Inferior parietal cortex (tissue), 1 donor: ENCODE data around the gene ALDH9A1.
"Not testable (repeated sequence)": the region's sequence is repeated elsewhere in the genome, so short reads cannot be mapped to it uniquely, and the experiment has no call there.

Source experiments
- DNase-seq: peaks from one replicate; pipeline ENCODE4 v3.0.0-alpha.2; 2016; ENCODE audit errors: extremely low spot score

Gene ALDH9A1

DNA sequence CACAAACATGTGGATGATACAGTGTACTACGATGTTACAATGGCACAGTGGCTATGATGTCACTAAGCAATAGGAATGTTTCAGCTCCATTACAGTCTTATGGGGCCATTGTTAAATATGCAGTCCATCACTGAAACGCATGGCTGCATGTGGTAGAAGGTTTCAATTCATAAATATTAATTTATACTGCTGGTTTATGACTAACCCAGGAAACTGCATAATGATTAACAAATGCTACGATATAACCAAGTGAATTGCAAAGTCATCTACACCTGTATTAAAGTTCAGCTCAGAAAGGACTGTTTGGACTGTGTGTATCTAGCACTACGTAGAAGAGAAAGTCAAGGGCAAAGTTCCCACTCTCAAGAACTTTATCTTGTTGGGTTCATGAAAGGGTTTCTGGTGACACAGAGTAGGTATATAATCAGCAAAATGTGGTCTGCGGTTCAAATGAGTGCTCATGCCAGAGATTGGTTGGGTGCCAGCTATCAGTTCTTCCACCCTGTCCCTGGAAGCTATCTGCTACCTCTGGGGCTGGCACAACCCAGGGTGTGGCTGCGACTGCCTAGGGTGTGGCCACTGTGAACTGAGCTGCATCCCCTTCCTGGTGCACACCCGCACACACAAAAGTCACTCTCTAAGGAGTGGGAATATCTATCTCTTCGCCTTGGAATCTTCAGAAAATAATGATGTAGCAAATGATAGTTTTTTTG, 52.6 kb downstream of the ALDH9A1 start:
- no peak for DNase-seq

DNA sequence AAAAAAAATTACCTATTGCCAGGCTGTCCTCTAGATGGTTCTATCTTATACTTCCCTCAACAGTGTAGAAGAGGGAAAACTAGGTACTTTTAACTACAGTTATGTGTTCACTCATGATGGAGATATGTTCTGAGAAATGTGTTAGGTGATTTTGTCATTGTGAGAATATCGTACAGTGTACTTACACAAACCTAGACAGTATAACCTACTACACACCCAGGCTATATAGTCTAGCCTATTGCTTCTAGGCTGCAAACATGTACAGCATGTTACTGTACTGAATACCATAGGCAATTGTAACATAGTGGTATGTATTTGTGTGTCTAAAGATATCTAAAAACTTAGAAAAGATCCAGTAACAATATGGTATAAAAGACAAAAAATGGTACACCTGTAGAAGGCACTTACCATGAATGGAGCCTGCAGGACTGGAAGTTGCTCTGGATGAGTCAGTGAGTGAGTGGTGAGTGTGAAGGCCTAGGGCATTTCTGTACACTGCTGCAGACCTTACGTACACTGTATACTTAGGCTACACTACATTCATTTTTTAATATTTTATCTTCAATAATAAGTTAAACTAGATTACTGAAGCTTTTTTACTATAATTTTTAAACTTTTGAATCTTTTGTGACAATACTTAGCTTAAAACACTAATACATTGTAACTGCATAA, 54.2 kb downstream of the ALDH9A1 start:
- no peak for DNase-seq

DNA sequence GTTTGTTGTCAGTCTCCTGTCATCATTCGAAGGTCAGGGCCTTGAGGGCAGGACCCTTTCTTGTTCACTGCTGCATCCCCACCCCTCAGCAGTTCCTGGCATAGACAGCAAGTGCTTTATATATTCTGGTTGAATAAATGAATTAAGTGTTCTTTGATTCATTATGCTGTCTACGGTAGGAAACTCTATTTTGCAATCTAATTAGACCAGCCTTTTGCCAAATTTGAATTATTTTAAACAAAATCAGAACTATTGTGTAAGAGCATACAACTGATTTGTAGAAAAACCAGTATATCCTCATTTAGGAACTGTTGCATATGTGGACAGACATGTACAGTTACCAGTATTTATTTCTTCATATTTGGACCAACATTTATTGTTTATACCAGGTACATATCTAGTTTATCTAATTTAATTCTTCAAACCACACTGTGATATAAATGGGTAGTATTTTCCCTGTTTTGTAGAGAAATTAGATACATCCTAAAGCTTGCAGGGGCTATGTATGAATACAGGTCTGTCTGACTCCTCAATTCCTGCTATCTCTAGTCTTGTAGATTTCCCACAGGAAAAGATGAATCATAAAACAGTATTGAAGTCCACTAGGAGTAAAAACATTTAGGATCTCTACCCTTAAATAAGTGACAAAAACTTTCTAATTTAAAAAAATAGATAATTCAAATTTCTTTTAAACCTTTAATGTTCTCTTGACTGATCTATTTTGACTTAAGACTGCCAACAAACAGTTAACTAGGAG, 57.0 kb downstream of the ALDH9A1 start:
- no peak for DNase-seq

DNA sequence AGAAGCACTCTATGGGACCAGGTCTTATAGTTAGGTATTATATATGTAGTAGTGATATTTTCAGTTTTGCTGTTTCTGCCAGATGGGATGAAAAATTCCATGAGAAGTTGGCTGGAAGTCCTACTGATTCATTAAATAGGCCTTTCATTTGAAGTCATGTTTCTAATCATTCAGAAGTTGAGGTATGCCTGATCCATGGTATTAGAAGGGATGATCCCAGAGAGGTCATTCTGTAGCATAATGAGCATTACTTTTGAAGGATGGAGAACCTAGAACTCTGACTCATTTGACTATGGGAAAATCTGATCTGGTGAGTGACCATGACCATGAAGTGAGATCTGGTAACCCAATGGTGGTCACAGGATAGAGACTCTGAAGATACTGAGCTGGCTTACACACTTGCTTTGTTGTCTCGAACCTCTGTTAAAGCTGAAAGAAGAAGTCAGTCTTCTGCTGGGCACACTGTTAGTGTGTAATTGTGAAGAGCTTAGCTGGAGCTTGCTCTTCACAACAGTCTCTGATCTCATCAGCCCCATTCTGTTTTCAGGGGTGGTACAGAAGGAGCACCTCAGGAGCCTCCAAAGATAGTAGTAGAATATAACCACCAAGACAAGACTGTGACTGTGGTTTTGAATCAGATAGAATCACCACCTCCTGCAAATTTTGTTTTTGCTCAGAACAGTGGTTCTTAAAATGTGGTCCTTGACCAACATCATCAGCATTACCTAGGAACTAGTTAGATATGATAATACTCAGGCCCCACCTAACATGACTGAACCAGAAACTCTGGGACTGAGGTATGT, 58.3 kb downstream of the ALDH9A1 start:
- DNase-seq: no peak

DNA sequence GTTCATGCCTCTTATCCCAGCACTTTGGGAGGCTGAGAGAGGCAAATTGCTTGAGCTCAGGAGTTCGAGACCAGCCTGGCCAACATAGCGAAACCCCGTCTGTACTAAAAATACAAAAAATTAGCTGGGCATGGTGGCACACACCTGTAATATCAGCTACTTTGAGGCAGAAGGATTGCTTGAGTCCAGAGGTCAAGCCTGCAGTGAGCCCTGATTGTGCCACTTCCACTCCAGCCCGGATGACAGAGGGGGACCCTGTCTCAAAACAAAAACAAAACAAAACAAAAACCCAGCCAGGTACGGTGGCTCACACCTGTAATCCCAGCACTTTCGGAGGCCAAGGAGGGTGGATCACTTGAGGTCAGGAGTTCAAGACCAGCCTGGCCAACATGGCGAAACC, 60.2 kb downstream of the ALDH9A1 start:
- DNase-seq: not testable (repeated sequence)

DNA sequence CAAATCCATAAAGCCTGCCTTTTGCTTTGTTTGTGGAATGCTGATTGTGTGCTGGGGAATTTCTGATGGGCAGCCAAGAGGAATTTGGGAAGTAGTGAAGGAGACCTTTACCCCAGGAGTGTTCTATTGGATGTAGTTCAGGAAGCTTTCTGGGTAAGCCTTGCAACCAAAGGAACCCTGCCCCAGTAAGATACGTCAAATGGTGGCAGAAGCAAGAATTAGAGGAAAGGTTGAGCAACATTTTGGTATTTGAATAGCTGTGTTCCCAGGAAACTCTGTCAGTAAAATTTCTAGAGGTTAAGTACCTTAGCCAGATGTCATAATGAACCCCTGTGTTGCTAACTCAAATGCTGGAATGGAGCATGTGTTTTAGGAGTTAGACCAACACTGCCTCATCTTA, 60.9 kb downstream of the ALDH9A1 start:
- no peak for DNase-seq

DNA sequence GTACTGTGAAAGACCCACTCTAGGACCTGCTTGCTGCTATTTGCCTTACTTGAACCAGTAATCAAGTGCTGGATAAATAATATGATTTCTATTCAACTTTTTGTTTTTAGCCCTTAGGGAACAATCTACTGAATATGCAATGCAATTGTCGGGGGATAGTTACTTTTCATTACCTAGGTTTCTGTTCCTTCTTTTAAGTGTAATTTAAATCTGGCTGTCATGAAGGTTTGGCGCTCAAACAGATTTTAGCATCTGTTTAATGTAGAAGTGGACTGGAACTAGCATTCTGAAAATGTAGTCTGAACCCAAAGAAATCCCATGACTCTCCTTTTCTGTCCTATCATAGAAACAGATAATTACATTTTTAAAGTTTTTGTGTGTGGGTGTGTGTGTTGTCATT, 62.5 kb downstream of the ALDH9A1 start:
- no peak for DNase-seq

DNA sequence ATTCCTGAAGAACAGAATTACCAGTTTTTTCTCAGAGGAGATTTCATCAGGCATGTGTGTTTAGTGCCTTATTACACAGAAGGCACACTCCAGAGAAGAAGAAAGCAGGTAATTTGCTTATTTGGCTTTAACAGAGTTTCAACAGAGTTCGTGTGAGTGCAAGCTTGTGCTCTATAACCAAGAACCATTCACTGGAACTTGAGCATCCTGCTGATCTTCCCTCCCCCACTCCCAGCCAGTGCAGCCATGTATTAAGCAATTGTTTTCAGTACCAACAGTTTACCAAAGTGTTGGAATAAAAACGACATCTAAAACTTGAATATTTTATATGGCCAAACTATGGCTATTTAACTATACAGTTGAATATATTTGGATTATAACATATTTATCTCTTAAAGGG, 63.0 kb downstream of the ALDH9A1 start:
- DNase-seq: no peak

DNA sequence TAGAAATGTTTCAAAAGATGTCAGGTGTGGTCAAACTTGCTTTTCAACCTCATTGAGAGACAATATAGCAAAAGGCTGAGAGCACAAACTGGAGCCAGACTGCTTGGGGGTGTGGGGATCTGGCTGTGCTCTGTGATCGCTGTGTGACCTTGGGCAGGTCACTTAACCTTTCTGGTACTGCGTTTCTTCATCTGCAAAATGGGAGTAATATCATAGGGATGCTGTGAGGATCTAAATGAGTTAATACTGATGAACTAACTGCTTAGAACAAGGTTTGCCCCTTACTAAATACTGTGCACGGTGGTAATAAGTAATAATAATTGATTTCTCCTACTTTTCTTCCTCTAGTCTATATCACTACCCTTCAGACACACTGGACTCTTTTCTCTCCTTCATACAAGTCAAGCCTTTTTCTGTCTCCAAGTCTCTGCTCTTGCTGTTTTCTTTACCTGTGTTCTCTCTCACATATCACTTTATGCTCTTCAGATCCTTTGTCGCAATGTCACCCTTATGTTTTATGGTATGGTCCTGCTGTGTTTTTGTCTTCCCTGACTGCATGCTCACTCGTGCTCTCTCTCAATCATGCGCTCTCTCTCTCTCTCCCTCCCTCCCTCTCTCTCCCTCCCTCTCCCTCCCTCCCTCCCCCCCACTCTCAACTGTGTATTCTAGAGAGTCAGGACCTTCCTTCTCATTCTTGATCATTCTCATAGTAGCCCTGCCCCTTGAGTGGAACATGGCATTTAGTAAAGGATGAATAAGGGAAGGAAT, 64.0 kb downstream of the ALDH9A1 start:
- peak; percentile 4 for DNase-seq

DNA sequence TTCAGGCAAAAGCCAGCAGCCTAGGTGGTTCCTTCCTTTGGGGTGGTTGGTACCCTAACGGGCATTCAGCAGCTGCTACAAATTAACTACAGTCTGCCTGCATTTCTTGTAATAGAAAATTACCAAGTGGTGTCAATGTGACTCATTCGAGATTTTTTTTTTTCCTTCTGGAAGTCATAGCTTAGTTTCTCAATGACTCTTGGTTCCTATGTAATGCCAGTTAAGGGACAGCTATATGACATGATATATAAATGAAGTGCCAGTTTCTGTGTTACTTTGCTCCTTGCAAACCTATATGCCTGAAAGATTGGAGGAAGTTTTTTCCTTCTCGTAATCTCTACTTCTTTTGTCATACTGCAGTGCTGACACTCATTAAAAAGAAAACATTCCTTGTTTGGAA, 64.7 kb downstream of the ALDH9A1 start:
- DNase-seq: no peak

DNA sequence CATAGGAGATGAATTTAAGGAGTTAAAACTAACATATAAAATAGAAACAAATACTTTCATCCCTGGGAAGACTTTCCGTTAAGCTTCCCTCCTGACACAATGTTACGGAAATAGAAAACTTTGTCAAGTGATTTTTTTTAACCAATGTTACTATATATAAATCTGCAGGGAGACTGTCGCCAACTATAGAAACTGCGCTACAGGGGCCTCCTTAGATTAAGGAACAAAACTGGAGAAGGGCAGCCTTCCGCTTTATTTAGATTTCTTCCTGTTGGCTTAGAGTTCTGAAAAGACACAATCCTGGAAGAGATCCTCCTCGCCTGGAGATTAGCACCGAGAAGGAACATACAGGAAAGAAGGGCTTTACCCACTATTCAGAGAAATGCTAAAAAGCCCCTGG, 65.9 kb downstream of the ALDH9A1 start:
- DNase-seq: peak; percentile 27

DNA sequence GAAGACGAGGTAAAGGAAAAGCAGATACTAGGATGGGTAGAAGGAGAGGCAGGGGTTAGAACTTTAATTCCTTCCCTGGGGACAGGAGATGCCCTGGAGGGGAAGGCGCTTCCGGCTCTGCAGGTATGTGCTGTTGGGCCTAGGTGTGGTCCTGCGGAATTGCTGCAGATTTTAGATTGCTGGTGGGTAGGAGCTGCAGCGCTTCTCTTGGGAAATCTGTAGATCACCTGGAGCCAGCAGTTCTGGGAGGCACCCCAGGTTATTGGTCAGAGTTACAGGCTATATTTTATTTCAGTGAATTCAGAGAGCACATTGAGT, 66.3 kb downstream of the ALDH9A1 start:
- no peak for DNase-seq

DNA sequence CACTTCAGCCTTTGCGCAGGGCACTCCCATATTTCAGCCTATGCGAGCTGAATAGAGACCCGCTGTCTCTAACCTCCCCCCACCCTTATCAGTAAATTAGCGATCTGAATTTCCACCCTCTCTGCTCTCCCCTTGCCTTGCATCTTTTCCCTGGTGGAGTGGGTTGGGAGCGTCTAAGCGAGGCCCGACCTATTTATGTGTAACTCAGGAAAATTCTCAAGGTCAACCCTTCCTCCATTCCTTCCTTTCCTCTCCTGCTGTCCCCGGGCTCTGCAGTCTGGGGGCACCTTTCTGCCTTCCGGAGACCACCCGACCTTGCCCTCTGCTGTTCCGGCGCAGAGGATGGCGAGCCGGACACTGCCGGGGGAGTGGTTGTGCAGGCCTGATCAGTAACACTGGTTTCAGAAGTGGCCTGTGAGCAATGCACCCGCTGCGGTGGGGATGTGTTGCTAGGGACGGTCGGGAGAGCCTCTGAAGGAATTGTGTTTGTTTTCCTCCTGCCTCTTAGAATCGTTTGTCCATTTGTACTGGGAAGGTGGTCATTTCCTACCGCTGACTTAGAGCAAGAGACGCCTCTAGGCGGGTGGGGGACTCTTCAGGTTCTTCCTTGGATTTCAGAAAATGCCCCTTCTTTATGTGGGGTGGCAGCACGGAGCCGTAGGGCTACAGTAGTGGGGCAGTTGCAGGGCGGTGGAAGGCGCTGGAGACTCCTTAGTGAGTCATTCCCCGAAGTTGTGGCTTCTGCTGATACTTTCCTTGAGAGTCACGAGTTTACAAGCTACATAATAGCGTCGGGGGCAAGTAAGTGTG, 66.8 kb downstream of the ALDH9A1 start:
- peak; percentile 51 for DNase-seq

DNA sequence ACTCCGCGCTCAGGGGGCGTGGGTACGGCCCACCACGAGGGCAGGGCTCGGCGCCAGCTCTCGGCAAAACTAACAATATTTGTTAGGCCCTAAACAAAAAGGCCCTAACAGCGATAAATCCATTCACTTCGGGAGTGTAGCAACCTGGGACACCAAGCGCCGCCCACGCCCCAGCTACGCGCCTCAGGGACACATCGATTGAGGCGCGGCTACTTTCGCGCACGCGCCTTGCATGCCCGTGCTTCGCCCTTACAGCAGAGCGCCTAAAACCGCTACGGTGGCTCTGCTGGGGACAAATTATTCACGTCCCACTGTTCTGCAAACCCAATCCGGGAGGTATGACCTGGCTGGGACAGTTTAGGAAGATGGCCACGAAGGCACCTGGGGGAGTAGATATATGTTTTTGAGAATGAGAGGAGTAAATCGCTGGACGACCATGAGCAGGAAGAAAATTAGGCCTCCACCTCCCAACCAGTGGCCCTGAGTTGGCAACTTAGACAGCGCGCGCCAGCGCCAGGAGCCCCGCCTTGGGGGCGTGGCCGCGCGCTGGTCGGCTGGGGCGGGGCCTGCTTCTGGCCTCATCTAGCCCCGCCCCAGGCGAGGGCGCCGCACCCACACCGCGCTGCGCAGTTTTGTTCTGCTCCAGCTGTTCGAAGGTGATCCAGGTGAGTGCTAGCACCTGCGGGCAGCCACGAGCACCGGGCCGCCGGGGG, 67.6 kb downstream of the ALDH9A1 start, which contains the start of gene MGST3:
Gene MGST3 (plus strand): TSS at position 606 of the 713 bp plus-strand sequence. CDS start 18,614 bp downstream, outside the sequence.
- DNase-seq: peak; percentile 99

DNA sequence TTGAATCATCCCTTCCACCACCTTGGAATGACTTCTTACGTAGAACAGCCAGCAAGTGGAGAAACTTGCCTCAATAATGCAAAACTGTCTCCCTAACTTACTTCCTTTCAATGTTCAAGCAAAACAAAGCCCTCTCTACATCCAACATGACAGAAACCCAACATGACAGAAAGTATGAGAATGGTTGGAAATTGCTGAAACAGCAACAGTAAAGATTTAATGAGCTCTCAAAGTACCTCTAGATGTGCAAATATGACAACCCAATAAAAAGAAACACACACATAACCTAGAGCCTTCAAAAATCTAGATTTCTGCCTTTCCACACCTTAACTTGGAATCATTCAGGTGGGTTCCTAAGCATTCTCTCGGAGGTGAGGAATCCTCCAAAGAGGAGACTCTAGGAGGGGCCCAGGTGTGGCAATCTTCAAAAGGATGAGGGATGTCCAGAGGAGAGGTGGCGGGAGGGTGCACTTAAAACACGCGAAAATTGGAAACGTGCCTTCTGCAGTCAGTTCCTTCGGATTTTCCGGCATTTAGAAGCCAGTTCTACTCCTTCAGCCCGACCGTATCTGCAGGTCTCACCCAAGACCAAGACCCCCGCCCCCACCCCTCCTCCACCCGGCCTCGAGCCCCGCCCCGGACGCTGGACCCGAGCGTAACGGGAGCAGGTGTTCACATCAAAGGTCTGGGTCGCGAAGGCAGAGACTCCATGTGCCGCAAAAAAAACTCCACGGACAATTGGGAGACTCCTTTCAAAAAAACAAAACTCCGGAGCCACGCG, 68.3 kb downstream of the ALDH9A1 start:
- no peak for DNase-seq

DNA sequence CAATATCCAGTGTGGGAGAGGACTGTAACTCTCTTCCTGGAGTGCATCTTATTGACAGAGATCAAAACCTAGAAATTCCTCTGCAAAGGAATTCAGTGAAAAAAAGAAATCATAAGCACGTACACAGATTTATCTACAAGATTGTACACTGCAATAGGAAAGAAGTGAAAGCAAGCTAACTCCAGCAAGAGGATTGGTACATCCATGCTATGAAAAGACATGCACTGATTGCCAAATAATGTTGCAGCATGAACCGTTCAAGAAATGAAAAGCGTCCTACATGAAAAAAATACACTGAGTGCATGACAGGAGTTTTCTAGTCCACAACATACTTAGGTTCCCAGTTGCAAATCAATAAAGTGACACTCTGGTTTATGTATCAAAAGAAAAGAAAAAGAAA, 69.2 kb downstream of the ALDH9A1 start:
- DNase-seq: no peak

DNA sequence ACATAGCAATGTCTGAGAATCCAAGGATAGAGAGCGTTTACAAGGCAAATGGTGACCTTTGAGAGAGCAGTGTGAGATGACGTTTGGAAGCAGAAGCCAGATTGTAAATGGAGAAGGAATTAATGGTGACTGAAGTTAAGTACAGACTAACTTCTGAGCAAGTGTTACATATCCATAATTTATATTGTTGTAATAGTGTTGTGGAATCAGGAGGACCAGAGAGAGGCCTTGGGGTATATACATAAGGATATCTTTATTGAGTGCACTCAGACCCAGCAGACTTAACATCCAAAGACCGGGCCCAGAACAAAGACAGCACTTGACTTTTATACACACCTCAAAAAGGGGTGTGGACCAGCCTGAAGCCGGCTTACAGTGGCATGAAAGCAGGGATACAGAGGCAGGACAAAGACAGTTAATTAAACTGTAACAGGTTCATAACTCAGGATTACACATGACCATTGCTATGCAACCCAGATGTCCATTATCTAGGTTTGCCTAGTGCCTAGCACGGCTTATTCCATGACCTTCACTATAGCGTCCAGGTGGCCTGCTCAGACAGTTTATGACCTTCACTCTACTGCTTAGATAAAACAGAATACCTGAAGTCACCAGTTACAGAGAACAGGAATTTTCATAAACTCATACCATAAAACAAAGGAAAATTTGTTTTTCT, 70.1 kb downstream of the ALDH9A1 start:
- no peak for DNase-seq

DNA sequence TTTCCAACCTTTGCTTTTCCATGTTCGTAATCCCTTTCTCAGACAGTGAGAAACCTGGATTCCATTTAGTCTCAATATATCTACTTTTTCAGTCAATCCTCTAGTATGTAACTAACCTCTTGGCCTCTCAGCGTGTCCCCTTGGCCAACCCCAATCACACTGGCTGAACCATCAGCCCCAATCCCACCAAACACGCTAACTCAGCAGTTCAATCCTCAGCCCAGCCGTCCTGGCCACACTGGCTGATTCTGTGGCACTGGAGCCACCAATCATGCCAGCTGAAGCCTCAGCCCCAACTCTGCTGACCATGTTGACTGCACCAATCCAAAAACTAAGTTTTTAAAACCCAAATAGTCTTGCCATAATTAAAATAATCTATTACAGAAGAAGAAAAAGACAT, 73.9 kb downstream of the ALDH9A1 start:
- DNase-seq: no peak
